ENCODE results near the gene ASPRV1.

- TF ChIP-seq, protein P1, sequence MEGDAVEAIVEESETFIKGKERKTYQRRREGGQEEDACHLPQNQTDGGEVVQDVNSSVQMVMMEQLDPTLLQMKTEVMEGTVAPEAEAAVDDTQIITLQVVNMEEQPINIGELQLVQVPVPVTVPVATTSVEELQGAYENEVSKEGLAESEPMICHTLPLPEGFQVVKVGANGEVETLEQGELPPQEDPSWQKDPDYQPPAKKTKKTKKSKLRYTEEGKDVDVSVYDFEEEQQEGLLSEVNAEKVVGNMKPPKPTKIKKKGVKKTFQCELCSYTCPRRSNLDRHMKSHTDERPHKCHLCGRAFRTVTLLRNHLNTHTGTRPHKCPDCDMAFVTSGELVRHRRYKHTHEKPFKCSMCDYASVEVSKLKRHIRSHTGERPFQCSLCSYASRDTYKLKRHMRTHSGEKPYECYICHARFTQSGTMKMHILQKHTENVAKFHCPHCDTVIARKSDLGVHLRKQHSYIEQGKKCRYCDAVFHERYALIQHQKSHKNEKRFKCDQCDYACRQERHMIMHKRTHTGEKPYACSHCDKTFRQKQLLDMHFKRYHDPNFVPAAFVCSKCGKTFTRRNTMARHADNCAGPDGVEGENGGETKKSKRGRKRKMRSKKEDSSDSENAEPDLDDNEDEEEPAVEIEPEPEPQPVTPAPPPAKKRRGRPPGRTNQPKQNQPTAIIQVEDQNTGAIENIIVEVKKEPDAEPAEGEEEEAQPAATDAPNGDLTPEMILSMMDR (IDR thresholded peaks at IDR 0.05 in 2 of 3, conservative IDR thresholded peaks at IDR 0.05 in 1 of 3; ENCODE audit: control insufficient read depth in 2 of 3, extremely low read depth in 1 of 3, insufficient read depth in 1 of 3, low read depth in 3 of 3, low read length in 3 of 3), result no peak
- TF ChIP-seq ETV6 (conservative IDR thresholded peaks at IDR 0.05 in 1 of 2, IDR thresholded peaks at IDR 0.05 in 1 of 2; ENCODE audit: borderline replicate concordance in 1 of 2, low read depth in 1 of 2) (no peak), SRF (IDR thresholded peaks at IDR 0.05; ENCODE audit: low read depth in 2 of 2, low read length in 2 of 2) (no peak), POLR2AphosphoS5 (IDR thresholded peaks at IDR 0.05; ENCODE audit: low read length) (no peak)
These were observed 17.4 kb downstream of the ASPRV1 start for GRCh38 chr2:69943843-69944525.
